ENCODE results near the gene CEACAM7. TPM values are rescaled to one million over a fixed set of nuclear protein-coding genes. Genes with fewer than 3 reads are reported as not detected.

CEACAM7 gene
- total and polyA plus RNA-seq, 2 of the 13 experiments (the other 11 are each of a cell fraction or from before 2014, with no cell fraction given): not detected

GRCh38 chr19:41707502-41707812 is 19.4 kb upstream of the CEACAM7 start (continued):
- TF ChIP-seq AGO2 (optimal IDR thresholded peaks at IDR 0.05; ENCODE audit: low read depth, low read length): no peak

- peak; percentile 94 for ATAC-seq
- in situ Hi-C loops (cut with HindIII; ENCODE audit: extremely low pct_ligation_motif_present, low pct_unique_long_range_greater_than_20kb) (no loop called here), intact Hi-C loops (cut with micrococcal nuclease; ENCODE audit: unreplicated experiment) (loop anchor here (2.0 kb wide), 1 partner anchor 40 kb away; no protein-coding TSS in a partner anchor)
- Histone ChIP-seq H3K9me3 (ENCODE audit: low read length) (no peaks in the 10 kb centered on the region), H3K4me2 (ENCODE audit: low read depth, low read length) (peak overlapping the region; percentile 70), H4K20me1 (ENCODE audit: insufficient read depth, low read length) (0 out of 2 replicates have a peak, but pooled peaks cover 3% of the 10 kb centered on the region), H3K4me1 (ENCODE audit: insufficient read depth, low read length) (0 out of 2 replicates have a peak, but pooled peaks cover 5% of the 10 kb centered on the region), H3K4me3 (replicated peaks in 1 of 3; ENCODE audit: insufficient read depth in 1 of 3, low read depth in 2 of 3, low read length in 3 of 3) (peak overlapping the region in 1 of 3 experiments; percentile 57; a peak in 1 of 6 replicates), H3K36me3 (replicated peaks in 1 of 2; ENCODE audit: control insufficient read depth in 1 of 2, insufficient read depth in 2 of 2, low read length in 2 of 2) (no peaks in the 10 kb centered on the region), H3K27ac (ENCODE audit: extremely low read length, insufficient read depth, low read length) (no peak overlapping the region), H3K9ac (ENCODE audit: insufficient read depth, low read depth, low read length) (no peak overlapping the region), H2AFZ (ENCODE audit: low read length) (no peak overlapping the region), H3K79me2 (ENCODE audit: insufficient read depth, low read length) (no peaks in the 10 kb centered on the region), H3K27me3 (ENCODE audit: control insufficient read depth in 1 of 2, insufficient read depth in 2 of 2, low read length in 2 of 2) (peaks cover 0 to 22% of the 10 kb centered on the region in 2 experiments; a peak in 3 of 5 replicates)
- no TSS peak for BruUV-seq (replicated peaks)
- ChIA-PET CTCF (ENCODE audit: low intra/inter-chr PET ratio, low total read pairs) (interaction anchor here (1.2 to 1.6 kb wide), 3 partner anchors 15 to 114 kb away, joined by 3 to 12 read pairs (median 4); no protein-coding TSS in a partner anchor), POLR2A (no interaction called here)
- peak; percentile 64 for DNase-seq (ENCODE audit: low spot score)
- WGBS (ENCODE audit: low lambda C conversion rate): 2% methylated on average over 13 of the region's 26 CpGs
- peak; percentile 18 for FAIRE-seq
- no peak for TF ChIP-seq ZBTB26 (CRISPR knock-in tag; IDR thresholded peaks at IDR 0.05; ENCODE audit: borderline replicate concordance)
- TF ChIP-seq ELK4 (CRISPR knock-in tag; IDR thresholded peaks at IDR 0.05; ENCODE audit: borderline replicate concordance): 0 out of 2 replicates have a peak, but pooled peaks have one; percentile 35
- TF ChIP-seq ZFX (CRISPR knock-in tag; IDR thresholded peaks at IDR 0.05; ENCODE audit: low read depth): peak; percentile 32; the same call in 1 of the 2 replicates
- TF ChIP-seq ZNF572 (CRISPR knock-in tag; IDR thresholded peaks at IDR 0.05): 0 out of 2 replicates have a peak, but pooled peaks have one; percentile 18
- peak; percentile 62; the same call in 1 of the 2 replicates for TF ChIP-seq TFAP4 (IDR thresholded peaks at IDR 0.05; ENCODE audit: borderline replicate concordance, low read depth)
- TF ChIP-seq SP1 (IDR thresholded peaks at IDR 0.05): no peak
- TF ChIP-seq SP1 (CRISPR knock-in tag; IDR thresholded peaks at IDR 0.05): 0 out of 2 replicates have a peak, but pooled peaks have one; percentile 23
- TF ChIP-seq ARHGAP35 (CRISPR knock-in tag; IDR thresholded peaks at IDR 0.05; ENCODE audit: borderline replicate concordance): no peak
- TF ChIP-seq ETV6 (CRISPR knock-in tag; conservative IDR thresholded peaks at IDR 0.05): no peak
- no peak for TF ChIP-seq ARID3A (IDR thresholded peaks at IDR 0.05; ENCODE audit: low read depth, low read length)
- 0 out of 2 replicates have a peak, but pooled peaks have one; percentile 25 for TF ChIP-seq ZNF33B (CRISPR knock-in tag; IDR thresholded peaks at IDR 0.05)
- TF ChIP-seq ZNF547 (CRISPR knock-in tag; IDR thresholded peaks at IDR 0.05): peak; percentile 61; the same call in 1 of the 2 replicates
Measured at GRCh38 chr19:41706741-41707501, 18.9 kb upstream of the CEACAM7 start.

All from HepG2 (cell line).